ENCODE data around the gene TSPAN31. TPM values are rescaled to one million over a fixed set of nuclear protein-coding genes. Genes with fewer than 3 reads are reported as not detected.

Gene TSPAN31
- polyA plus RNA-seq, 1 donor (not counting 4 experiments of a cell fraction or from before 2014, with no cell fraction given): 47.7 TPM

- no peak overlapping the region for H3K4me3 ChIP-seq (ENCODE audit: control insufficient read depth in 2 of 3, extremely low read depth in 1 of 3, insufficient read depth in 2 of 3, low read depth in 1 of 3, low read length in 3 of 3)
- FAIRE-seq: no peak
These were observed 13.3 kb upstream of the TSPAN31 start for GRCh38 chr12:57731411-57732080.

GRCh38 chr12:57732270-57732669 lies 12.6 kb upstream of the TSPAN31 start:
- Histone ChIP-seq H3K36me3 (ENCODE audit: control insufficient read depth in 2 of 2, extremely low read depth in 1 of 2, insufficient read depth in 2 of 2, low read length in 2 of 2) (peaks cover 0 to 2% of the 10 kb centered on the region in 2 experiments), H4K20me1 (ENCODE audit: control insufficient read depth, extremely low read depth, insufficient read depth, low read length) (no peaks in the 10 kb centered on the region), H3K27me3 (ENCODE audit: control insufficient read depth, extremely low read depth, insufficient read depth, low read length) (peaks cover 30% of the 10 kb centered on the region), H3K27ac (ENCODE audit: control insufficient read depth, insufficient read depth, low read length) (no peak overlapping the region), H2AFZ (ENCODE audit: control insufficient read depth, low read length) (no peak overlapping the region), H3K4me1 (ENCODE audit: control insufficient read depth, extremely low read depth, insufficient read depth, low read length) (peaks cover 15% of the 10 kb centered on the region), H3K79me2 (ENCODE audit: control insufficient read depth, insufficient read depth, low read length) (no peaks in the 10 kb centered on the region), H3K4me2 (ENCODE audit: control insufficient read depth, extremely low read depth, insufficient read depth, low read depth, low read length) (no peak overlapping the region), H3K4me3 (ENCODE audit: control insufficient read depth in 2 of 3, extremely low read depth in 1 of 3, insufficient read depth in 2 of 3, low read depth in 1 of 3, low read length in 3 of 3) (no peak overlapping the region), H3K9me1 (ENCODE audit: control insufficient read depth, extremely low read depth, insufficient read depth, low read length) (no peaks in the 10 kb centered on the region), H3K9me3 (ENCODE audit: control insufficient read depth, low read depth, low read length) (no peaks in the 10 kb centered on the region), H3K9ac (ENCODE audit: control insufficient read depth, extremely low read depth, insufficient read depth, low read length) (no peak overlapping the region)
- no peak for TF ChIP-seq EZH2 (IDR thresholded peaks at IDR 0.05; ENCODE audit: low read length)
- no peak for TF ChIP-seq CTCF (optimal IDR thresholded peaks at IDR 0.05 in 1 of 3, IDR thresholded peaks at IDR 0.05 in 1 of 3, conservative IDR thresholded peaks at IDR 0.05 in 1 of 3; ENCODE audit: extremely low read depth in 1 of 3, insufficient read depth in 2 of 3, low read length in 3 of 3)
- no peak for DNase-seq (ENCODE audit: low read depth, low spot score)
- no peak for FAIRE-seq
- dilution Hi-C loops (cut with MboI; ENCODE audit: extremely low pct_ligation_motif_present, low sequenced_read_pairs): loop anchor here (25.0 kb wide), 1 partner anchor 145 kb away; the partner anchor contains the start of gene PIP4K2C

More at GRCh38 chr12:57731411-57732080, 13.3 kb upstream of the TSPAN31 start:
- Histone ChIP-seq H3K4me1 (ENCODE audit: control insufficient read depth, extremely low read depth, insufficient read depth, low read length) (peaks cover 14% of the 10 kb centered on the region), H3K9me3 (ENCODE audit: control insufficient read depth, low read depth, low read length) (no peaks in the 10 kb centered on the region), H3K27ac (ENCODE audit: control insufficient read depth, insufficient read depth, low read length) (no peak overlapping the region), H4K20me1 (ENCODE audit: control insufficient read depth, extremely low read depth, insufficient read depth, low read length) (no peaks in the 10 kb centered on the region), H3K9me1 (ENCODE audit: control insufficient read depth, extremely low read depth, insufficient read depth, low read length) (no peaks in the 10 kb centered on the region), H3K4me2 (ENCODE audit: control insufficient read depth, extremely low read depth, insufficient read depth, low read depth, low read length) (no peak overlapping the region), H3K79me2 (ENCODE audit: control insufficient read depth, insufficient read depth, low read length) (no peaks in the 10 kb centered on the region), H3K27me3 (ENCODE audit: control insufficient read depth, extremely low read depth, insufficient read depth, low read length) (peaks cover 22% of the 10 kb centered on the region), H2AFZ (ENCODE audit: control insufficient read depth, low read length) (no peak overlapping the region), H3K36me3 (ENCODE audit: control insufficient read depth in 2 of 2, extremely low read depth in 1 of 2, insufficient read depth in 2 of 2, low read length in 2 of 2) (peaks cover 0 to 3% of the 10 kb centered on the region in 2 experiments), H3K9ac (ENCODE audit: control insufficient read depth, extremely low read depth, insufficient read depth, low read length) (no peak overlapping the region)
- dilution Hi-C loops (cut with MboI; ENCODE audit: extremely low pct_ligation_motif_present, low sequenced_read_pairs): loop anchor here (25.0 kb wide), 1 partner anchor 144 kb away; the partner anchor contains the start of gene PIP4K2C
- no peak for TF ChIP-seq CTCF (optimal IDR thresholded peaks at IDR 0.05 in 1 of 3, IDR thresholded peaks at IDR 0.05 in 1 of 3, conservative IDR thresholded peaks at IDR 0.05 in 1 of 3; ENCODE audit: extremely low read depth in 1 of 3, insufficient read depth in 2 of 3, low read length in 3 of 3)
- TF ChIP-seq EZH2 (IDR thresholded peaks at IDR 0.05; ENCODE audit: low read length): no peak
- DNase-seq (ENCODE audit: low read depth, low spot score): no peak

All from keratinocyte (primary cell).